22Rv1 (cell line): Measurements from ENCODE around the gene SCG3.

ENCODE experiments used
- ZFX ChIP-seq: fragments of 450-650 bp; IDR thresholded peaks from 2 replicates; pipeline ENCODE4 v1.6.1; 2017; ENCODE audit warnings: antibody characterized with exemption, borderline replicate concordance
- TF ChIP-seq, protein P1 (sequence below): fragments of 450-650 bp; IDR thresholded peaks from 2 replicates; pipeline ENCODE4 v1.5.1; 2017; ENCODE audit warnings: mild to moderate bottlenecking

DNA sequence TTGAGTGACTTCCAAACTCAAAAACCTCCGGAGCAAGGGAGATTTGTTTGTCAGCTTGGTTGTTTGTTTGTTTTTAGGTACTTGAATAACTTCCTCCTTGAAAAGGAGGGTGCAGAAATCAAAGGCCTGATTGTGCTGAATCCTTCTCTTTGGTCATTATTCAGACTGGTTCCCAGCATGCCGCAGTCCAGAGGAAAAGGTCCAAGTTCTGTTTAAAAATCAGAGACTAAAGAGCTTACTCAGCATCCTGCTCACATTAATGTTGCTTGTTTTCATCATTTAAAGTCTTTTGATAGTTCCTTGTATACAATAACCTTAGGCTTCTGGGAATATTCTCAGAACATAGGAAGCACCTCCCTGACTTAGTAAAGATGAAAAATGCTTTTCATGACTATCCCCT is 982 bp upstream of the SCG3 start:
- TF ChIP-seq, protein P1, sequence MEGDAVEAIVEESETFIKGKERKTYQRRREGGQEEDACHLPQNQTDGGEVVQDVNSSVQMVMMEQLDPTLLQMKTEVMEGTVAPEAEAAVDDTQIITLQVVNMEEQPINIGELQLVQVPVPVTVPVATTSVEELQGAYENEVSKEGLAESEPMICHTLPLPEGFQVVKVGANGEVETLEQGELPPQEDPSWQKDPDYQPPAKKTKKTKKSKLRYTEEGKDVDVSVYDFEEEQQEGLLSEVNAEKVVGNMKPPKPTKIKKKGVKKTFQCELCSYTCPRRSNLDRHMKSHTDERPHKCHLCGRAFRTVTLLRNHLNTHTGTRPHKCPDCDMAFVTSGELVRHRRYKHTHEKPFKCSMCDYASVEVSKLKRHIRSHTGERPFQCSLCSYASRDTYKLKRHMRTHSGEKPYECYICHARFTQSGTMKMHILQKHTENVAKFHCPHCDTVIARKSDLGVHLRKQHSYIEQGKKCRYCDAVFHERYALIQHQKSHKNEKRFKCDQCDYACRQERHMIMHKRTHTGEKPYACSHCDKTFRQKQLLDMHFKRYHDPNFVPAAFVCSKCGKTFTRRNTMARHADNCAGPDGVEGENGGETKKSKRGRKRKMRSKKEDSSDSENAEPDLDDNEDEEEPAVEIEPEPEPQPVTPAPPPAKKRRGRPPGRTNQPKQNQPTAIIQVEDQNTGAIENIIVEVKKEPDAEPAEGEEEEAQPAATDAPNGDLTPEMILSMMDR, result no peak
- TF ChIP-seq ZFX, result no peak
